Right lobe of liver (tissue), 6 donors: ENCODE measurements around the gene SULF2. TPM values are rescaled to one million over a fixed set of nuclear protein-coding genes. Genes with fewer than 3 reads are reported as not detected.

ENCODE experiments used
- ATAC-seq, 4 donors: fragments of 200-7000 bp; cut with Tn5 transposase; one replicate each; pipeline ENCODE4 v1.9.1; 2020; ENCODE audit warnings: mild to moderate bottlenecking in 4 of 4, moderate library complexity in 4 of 4
- DNase-seq, 3 donors: peaks; one replicate each; pipeline ENCODE4 v3.0.0-alpha.2; 2020
- H3K27ac ChIP-seq, 3 donors: fragments of 200-600 bp; one replicate each; pipeline ENCODE4 v1.8.0; 2022
- H3K27me3 ChIP-seq, 2 donors: fragments of 200-600 bp; one replicate each; pipeline ENCODE4 v1.8.0; 2022
- H3K36me3 ChIP-seq, 4 donors: fragments of 200-600 bp; sonication (generic) in 1 of 4; one replicate each; pipeline versions ENCODE4 v1.5.1 to v1.8.0; 2017 to 2022; ENCODE audit warnings: control low read depth in 1 of 4
- H3K4me1 ChIP-seq, 4 donors: fragments of 200-600 bp; sonication (generic) in 1 of 4; one replicate each; pipeline versions ENCODE4 v1.5.1 to v1.8.0; 2017 to 2022; ENCODE audit warnings: control low read depth in 1 of 4
- H3K4me3 ChIP-seq, 3 donors: fragments of 200-600 bp; one replicate each; pipeline ENCODE4 v1.8.0; 2022
- H3K9me3 ChIP-seq, 4 donors: fragments of 200-600 bp; sonication (generic) in 1 of 4; one replicate each; pipeline versions ENCODE4 v1.5.1 to v1.8.0; 2017 to 2022; ENCODE audit warnings: control low read depth in 1 of 4
- POLR2A ChIP-seq: fragments of 450-650 bp; IDR thresholded peaks from one replicate; pipeline ENCODE4 v1.6.1; 2017; ENCODE audit warnings: antibody characterized with exemption, mild to moderate bottlenecking
- WGBS: methylation state at CpG from one replicate; pipeline ENCODE4 v1.1.6; 2018; ENCODE audit warnings: low coverage, low lambda C conversion rate; ENCODE audit not compliant: insufficient coverage; ENCODE audit errors: missing lambda C conversion rate; 5-methylcytosine and 5-hydroxymethylcytosine counted together
- intact Hi-C, 2 donors: fragments of 100-400 bp; cut with DNase I; formaldehyde crosslinking; loops; one replicate each; pipeline versions ENCODE4 v1.11.2 to v1.14.1; 2022
- total RNA-seq, 6 experiments: library from RNA; depleted of rRNA in 2 of 6; stranded (reverse); fragments of >200 nt in 2 of 6; fragmentation: NEBNext Ultra II Directional in 3 of 6; extraction: Animal tissue kit (Norgen Biotek cat#: 25700) in 3 of 6; gene quantifications; one replicate each; pipeline versions ENCODE4 v1.1.0 to v1.2.4, GENCODE V29; 2016 to 2023
- TF ChIP-seq, protein P1 (sequence below), 4 donors: fragments of 200-600 bp in 3 of 4; fragments of 450-650 bp in 1 of 4; IDR thresholded peaks; one replicate each; pipeline versions ENCODE4 v1.5.1 to v1.8.0; 2016 to 2022; ENCODE audit warnings: antibody characterized with exemption in 4 of 4, mild to moderate bottlenecking in 2 of 4
- donor health status: DM: no; HTN: yes; CAD: no.
- donor health status: DM: no; HTN: no; CAD: no.
- donor health status: DM: no; HTN: no; CAD: no.
- donor health status: DM: no; HTN: yes; CAD: no.
- donor health status: DM: no; HTN: yes; CAD: no.

Gene SULF2
- total RNA-seq, 6 experiments from 2014 or later = 6.1 to 92.0 (median 48.3) TPM

- TF ChIP-seq POLR2A = no peak
- intact Hi-C loops = no loop called here
- no peaks in the 10 kb centered on the region for H3K27me3 ChIP-seq
- no peaks in the 10 kb centered on the region for H3K9me3 ChIP-seq
- WGBS = 100% methylated on average over 8 of the region's 16 CpGs
- no peak overlapping the region for H3K4me3 ChIP-seq
- no peak for DNase-seq
- no peak overlapping the region for H3K27ac ChIP-seq
- ATAC-seq = no peak
- H3K36me3 ChIP-seq = peaks cover 0 to 3% (median 0%) of the 10 kb centered on the region in 4 donors
- H3K4me1 ChIP-seq = peaks cover 0 to 4% (median 0%) of the 10 kb centered on the region in 4 donors
These were observed 122.6 kb downstream of the SULF2 start for GRCh38 chr20:47662483-47663353.

GRCh38 chr20:47661714-47662113 is 123.6 kb downstream of the SULF2 start:
- WGBS = 76% methylated on average over 7 of the region's 7 CpGs
- no peaks in the 10 kb centered on the region for H3K27me3 ChIP-seq
- no peaks in the 10 kb centered on the region for H3K9me3 ChIP-seq
- H3K4me1 ChIP-seq = peaks cover 0 to 4% (median 0%) of the 10 kb centered on the region in 4 donors
- no peak overlapping the region for H3K27ac ChIP-seq
- intact Hi-C loops = no loop called here
- no peak for TF ChIP-seq POLR2A
- TF ChIP-seq, protein P1, sequence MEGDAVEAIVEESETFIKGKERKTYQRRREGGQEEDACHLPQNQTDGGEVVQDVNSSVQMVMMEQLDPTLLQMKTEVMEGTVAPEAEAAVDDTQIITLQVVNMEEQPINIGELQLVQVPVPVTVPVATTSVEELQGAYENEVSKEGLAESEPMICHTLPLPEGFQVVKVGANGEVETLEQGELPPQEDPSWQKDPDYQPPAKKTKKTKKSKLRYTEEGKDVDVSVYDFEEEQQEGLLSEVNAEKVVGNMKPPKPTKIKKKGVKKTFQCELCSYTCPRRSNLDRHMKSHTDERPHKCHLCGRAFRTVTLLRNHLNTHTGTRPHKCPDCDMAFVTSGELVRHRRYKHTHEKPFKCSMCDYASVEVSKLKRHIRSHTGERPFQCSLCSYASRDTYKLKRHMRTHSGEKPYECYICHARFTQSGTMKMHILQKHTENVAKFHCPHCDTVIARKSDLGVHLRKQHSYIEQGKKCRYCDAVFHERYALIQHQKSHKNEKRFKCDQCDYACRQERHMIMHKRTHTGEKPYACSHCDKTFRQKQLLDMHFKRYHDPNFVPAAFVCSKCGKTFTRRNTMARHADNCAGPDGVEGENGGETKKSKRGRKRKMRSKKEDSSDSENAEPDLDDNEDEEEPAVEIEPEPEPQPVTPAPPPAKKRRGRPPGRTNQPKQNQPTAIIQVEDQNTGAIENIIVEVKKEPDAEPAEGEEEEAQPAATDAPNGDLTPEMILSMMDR (IDR thresholded peaks at IDR 0.05) = no peak
- H3K4me3 ChIP-seq = no peak overlapping the region
- no peak for ATAC-seq
- DNase-seq = no peak
- H3K36me3 ChIP-seq = peaks cover 0 to 3% (median 0%) of the 10 kb centered on the region in 4 donors

- Histone ChIP-seq H3K27me3 (no peaks in the 10 kb centered on the region), H3K9me3 (no peaks in the 10 kb centered on the region), H3K27ac (no peak overlapping the region), H3K4me1 (peaks cover 0 to 4% (median 0%) of the 10 kb centered on the region in 4 donors), H3K36me3 (peaks cover 0 to 3% (median 0%) of the 10 kb centered on the region in 4 donors), H3K4me3 (no peak overlapping the region)
- no peak for DNase-seq
- intact Hi-C loops = no loop called here
- ATAC-seq = no peak
- TF ChIP-seq POLR2A = no peak
- TF ChIP-seq, protein P1 (IDR thresholded peaks at IDR 0.05) = no peak
- 68% methylated on average over 6 of the region's 12 CpGs for WGBS
These were observed 124.1 kb downstream of the SULF2 start for GRCh38 chr20:47660983-47661700.

DNA sequence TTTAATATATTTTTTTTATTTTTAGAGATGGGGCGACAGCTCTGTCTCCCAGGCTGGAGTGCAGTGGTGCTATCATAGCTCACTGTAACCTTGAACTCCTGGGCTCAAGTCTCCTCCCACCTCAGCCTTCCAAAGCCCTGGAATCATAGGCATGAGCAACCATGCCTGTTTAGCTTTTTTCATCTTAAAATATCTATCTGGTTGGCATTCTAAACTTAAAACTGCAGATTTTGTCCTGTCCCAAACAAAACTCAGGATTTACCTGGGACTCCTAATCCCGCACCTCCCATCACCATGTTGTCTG is 124.7 kb downstream of the SULF2 start:
- intact Hi-C loops = no loop called here
- WGBS = 83% methylated on average over 2 of the region's 2 CpGs
- peaks cover 0 to 3% (median 0%) of the 10 kb centered on the region in 4 donors for H3K36me3 ChIP-seq
- no peaks in the 10 kb centered on the region for H3K9me3 ChIP-seq
- peaks cover 0 to 4% (median 0%) of the 10 kb centered on the region in 4 donors for H3K4me1 ChIP-seq
- no peak for DNase-seq
- H3K27ac ChIP-seq = no peak overlapping the region
- H3K27me3 ChIP-seq = no peaks in the 10 kb centered on the region
- TF ChIP-seq, protein P1 (IDR thresholded peaks at IDR 0.05) = no peak
- TF ChIP-seq POLR2A = no peak
- ATAC-seq = no peak
- no peak overlapping the region for H3K4me3 ChIP-seq
